COLO668 (cell line): ENCODE data around the gene SLC24A3.

ENCODE experiments used
- DNase-seq: peaks from one replicate; lab custom pipeline; 2025; ENCODE audit not compliant: unreplicated experiment; lab: John Stamatoyannopoulos, UW

Gene SLC24A3

GRCh38 chr20:19236371-19237055 lies 24.1 kb downstream of the SLC24A3 start:
- no peak for DNase-seq

- DNase-seq: no peak
Measured at GRCh38 chr20:19241440-19241839, 29.0 kb downstream of the SLC24A3 start.

GRCh38 chr20:19244291-19244690 lies 31.8 kb downstream of the SLC24A3 start:
- DNase-seq: no peak

- DNase-seq: no peak
Measured at GRCh38 chr20:19249106-19249879, 36.9 kb downstream of the SLC24A3 start.

GRCh38 chr20:19250346-19250745 lies 37.9 kb downstream of the SLC24A3 start:
- no peak for DNase-seq

GRCh38 chr20:19251506-19251905 lies 39.1 kb downstream of the SLC24A3 start:
- no peak for DNase-seq

- no peak for DNase-seq
Measured at GRCh38 chr20:19251958-19252357, 39.5 kb downstream of the SLC24A3 start.

GRCh38 chr20:19252451-19253120 lies 40.1 kb downstream of the SLC24A3 start:
- DNase-seq: no peak

- DNase-seq: no peak
Measured at GRCh38 chr20:19253316-19253715, 40.9 kb downstream of the SLC24A3 start.

- DNase-seq: no peak
Measured at GRCh38 chr20:19253916-19254820, 41.7 kb downstream of the SLC24A3 start.

- DNase-seq: no peak
Measured at GRCh38 chr20:19254956-19255355, 42.5 kb downstream of the SLC24A3 start.

- no peak for DNase-seq
Measured at GRCh38 chr20:19256085-19256484, 43.6 kb downstream of the SLC24A3 start.

- no peak for DNase-seq
Measured at GRCh38 chr20:19256906-19257595, 44.6 kb downstream of the SLC24A3 start.

- no peak for DNase-seq
Measured at GRCh38 chr20:19257865-19258264, 45.4 kb downstream of the SLC24A3 start.

- DNase-seq: no peak
Measured at GRCh38 chr20:19259141-19259591, 46.7 kb downstream of the SLC24A3 start.

- no peak for DNase-seq
Measured at GRCh38 chr20:19260412-19261090, 48.1 kb downstream of the SLC24A3 start.

- DNase-seq: no peak
Measured at GRCh38 chr20:19264191-19264590, 51.7 kb downstream of the SLC24A3 start.

- DNase-seq: no peak
Measured at GRCh38 chr20:19265646-19266374, 53.4 kb downstream of the SLC24A3 start.

GRCh38 chr20:19268426-19268825 lies 56.0 kb downstream of the SLC24A3 start:
- DNase-seq: no peak
